ENCODE data around the gene FJX1.

FJX1 gene

DNA sequence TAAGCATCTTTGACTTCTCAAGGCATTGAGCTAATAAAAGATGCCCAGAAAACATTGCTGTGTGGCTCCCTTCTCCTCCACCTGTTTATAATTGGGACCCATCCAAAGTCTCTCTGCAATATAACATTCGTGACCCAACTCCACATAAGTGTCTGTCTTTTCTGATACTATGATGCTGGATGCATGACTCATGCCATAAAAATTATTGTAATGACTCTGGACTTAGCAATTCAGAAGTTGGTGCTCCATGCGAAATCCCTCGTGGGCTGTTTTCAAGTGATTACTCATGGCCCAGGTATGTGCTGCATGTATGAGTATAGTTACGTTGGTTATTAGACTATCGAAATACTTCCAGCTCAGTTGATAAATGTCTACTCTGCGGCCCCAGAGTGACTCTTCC is 11.7 kb downstream of the FJX1 start (continued):
- TF ChIP-seq ZNF146 (tag by site-specific recombination; IDR thresholded peaks at IDR 0.05) (no peak), ZNF416 (tag by site-specific recombination; IDR thresholded peaks at IDR 0.05) (no peak), ZSCAN16 (tag by site-specific recombination; IDR thresholded peaks at IDR 0.05) (no peak), ZNF112 (tag by site-specific recombination; IDR thresholded peaks at IDR 0.05) (no peak), HOXA7 (CRISPR knock-in tag; IDR thresholded peaks at IDR 0.05; ENCODE audit: borderline replicate concordance) (no peak), ZSCAN23 (tag by site-specific recombination; IDR thresholded peaks at IDR 0.05) (0 out of 2 replicates have a peak, but pooled peaks have one; percentile 69), ZNF670 (tag by site-specific recombination; IDR thresholded peaks at IDR 0.05; ENCODE audit: low read depth) (no peak), ZNF510 (tag by site-specific recombination; IDR thresholded peaks at IDR 0.05; ENCODE audit: insufficient replicate concordance) (no peak), TRIM28 (IDR thresholded peaks at IDR 0.05; ENCODE audit: borderline replicate concordance, low read length) (peak; percentile 88), ZNF302 (tag by site-specific recombination; IDR thresholded peaks at IDR 0.05; ENCODE audit: low read depth) (no peak), IKZF3 (tag by site-specific recombination; IDR thresholded peaks at IDR 0.05) (no peak), ZBTB7A (tag by site-specific recombination; IDR thresholded peaks at IDR 0.05; ENCODE audit: low read depth) (no peak), ZNF292 (tag by site-specific recombination; IDR thresholded peaks at IDR 0.05; ENCODE audit: borderline replicate concordance, low read depth) (no peak), ZFHX2 (tag by site-specific recombination; conservative IDR thresholded peaks at IDR 0.05) (no peak), ZNF76 (tag by site-specific recombination; IDR thresholded peaks at IDR 0.05; ENCODE audit: borderline replicate concordance, low read depth) (no peak), EGR2 (tag by site-specific recombination; IDR thresholded peaks at IDR 0.05; ENCODE audit: low read depth) (no peak), ZFP41 (tag by site-specific recombination; IDR thresholded peaks at IDR 0.05; ENCODE audit: borderline replicate concordance) (no peak), ZNF791 (tag by site-specific recombination; IDR thresholded peaks at IDR 0.05) (no peak), ZNF221 (tag by site-specific recombination; IDR thresholded peaks at IDR 0.05; ENCODE audit: borderline replicate concordance) (no peak), ZBTB8A (tag by site-specific recombination; IDR thresholded peaks at IDR 0.05) (no peak), ZNF138 (tag by site-specific recombination; IDR thresholded peaks at IDR 0.05; ENCODE audit: borderline replicate concordance) (no peak), BCL11A (tag by site-specific recombination; IDR thresholded peaks at IDR 0.05; ENCODE audit: low read depth) (peak; percentile 87; the same call in 1 of the 2 replicates), ZNF549 (tag by site-specific recombination; IDR thresholded peaks at IDR 0.05) (no peak), OVOL3 (tag by site-specific recombination; IDR thresholded peaks at IDR 0.05) (no peak), ZNF335 (tag by site-specific recombination; conservative IDR thresholded peaks at IDR 0.05) (peak; percentile 20; the same call in 1 of the 2 replicates)
- TF ChIP-seq, protein P1, sequence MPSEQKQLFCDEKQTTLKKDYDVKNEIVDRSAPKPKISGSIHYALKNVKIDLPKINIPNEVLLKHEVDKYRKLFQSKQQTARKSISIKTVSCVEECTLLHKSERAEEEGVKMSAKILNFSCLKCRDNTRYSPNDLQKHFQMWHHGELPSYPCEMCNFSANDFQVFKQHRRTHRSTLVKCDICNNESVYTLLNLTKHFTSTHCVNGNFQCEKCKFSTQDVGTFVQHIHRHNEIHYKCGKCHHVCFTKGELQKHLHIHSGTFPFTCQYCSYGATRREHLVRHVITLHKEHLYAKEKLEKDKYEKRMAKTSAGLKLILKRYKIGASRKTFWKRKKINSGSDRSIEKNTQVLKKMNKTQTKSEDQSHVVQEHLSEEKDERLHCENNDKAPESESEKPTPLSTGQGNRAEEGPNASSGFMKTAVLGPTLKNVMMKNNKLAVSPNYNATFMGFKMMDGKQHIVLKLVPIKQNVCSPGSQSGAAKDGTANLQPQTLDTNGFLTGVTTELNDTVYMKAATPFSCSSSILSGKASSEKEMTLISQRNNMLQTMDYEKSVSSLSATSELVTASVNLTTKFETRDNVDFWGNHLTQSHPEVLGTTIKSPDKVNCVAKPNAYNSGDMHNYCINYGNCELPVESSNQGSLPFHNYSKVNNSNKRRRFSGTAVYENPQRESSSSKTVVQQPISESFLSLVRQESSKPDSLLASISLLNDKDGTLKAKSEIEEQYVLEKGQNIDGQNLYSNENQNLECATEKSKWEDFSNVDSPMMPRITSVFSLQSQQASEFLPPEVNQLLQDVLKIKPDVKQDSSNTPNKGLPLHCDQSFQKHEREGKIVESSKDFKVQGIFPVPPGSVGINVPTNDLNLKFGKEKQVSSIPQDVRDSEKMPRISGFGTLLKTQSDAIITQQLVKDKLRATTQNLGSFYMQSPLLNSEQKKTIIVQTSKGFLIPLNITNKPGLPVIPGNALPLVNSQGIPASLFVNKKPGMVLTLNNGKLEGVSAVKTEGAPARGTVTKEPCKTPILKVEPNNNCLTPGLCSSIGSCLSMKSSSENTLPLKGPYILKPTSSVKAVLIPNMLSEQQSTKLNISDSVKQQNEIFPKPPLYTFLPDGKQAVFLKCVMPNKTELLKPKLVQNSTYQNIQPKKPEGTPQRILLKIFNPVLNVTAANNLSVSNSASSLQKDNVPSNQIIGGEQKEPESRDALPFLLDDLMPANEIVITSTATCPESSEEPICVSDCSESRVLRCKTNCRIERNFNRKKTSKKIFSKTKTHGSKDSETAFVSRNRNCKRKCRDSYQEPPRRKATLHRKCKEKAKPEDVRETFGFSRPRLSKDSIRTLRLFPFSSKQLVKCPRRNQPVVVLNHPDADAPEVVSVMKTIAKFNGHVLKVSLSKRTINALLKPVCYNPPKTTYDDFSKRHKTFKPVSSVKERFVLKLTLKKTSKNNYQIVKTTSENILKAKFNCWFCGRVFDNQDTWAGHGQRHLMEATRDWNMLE (tag by site-specific recombination; conservative IDR thresholded peaks at IDR 0.05; ENCODE audit: low read depth): peak; percentile 23; the same call in 1 of the 2 replicates
- TF ChIP-seq, protein P2, sequence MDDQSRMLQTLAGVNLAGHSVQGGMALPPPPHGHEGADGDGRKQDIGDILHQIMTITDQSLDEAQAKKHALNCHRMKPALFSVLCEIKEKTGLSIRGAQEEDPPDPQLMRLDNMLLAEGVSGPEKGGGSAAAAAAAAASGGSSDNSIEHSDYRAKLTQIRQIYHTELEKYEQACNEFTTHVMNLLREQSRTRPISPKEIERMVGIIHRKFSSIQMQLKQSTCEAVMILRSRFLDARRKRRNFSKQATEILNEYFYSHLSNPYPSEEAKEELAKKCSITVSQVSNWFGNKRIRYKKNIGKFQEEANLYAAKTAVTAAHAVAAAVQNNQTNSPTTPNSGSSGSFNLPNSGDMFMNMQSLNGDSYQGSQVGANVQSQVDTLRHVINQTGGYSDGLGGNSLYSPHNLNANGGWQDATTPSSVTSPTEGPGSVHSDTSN (CRISPR knock-in tag; IDR thresholded peaks at IDR 0.05): no peak
- TF ChIP-seq, protein P3, sequence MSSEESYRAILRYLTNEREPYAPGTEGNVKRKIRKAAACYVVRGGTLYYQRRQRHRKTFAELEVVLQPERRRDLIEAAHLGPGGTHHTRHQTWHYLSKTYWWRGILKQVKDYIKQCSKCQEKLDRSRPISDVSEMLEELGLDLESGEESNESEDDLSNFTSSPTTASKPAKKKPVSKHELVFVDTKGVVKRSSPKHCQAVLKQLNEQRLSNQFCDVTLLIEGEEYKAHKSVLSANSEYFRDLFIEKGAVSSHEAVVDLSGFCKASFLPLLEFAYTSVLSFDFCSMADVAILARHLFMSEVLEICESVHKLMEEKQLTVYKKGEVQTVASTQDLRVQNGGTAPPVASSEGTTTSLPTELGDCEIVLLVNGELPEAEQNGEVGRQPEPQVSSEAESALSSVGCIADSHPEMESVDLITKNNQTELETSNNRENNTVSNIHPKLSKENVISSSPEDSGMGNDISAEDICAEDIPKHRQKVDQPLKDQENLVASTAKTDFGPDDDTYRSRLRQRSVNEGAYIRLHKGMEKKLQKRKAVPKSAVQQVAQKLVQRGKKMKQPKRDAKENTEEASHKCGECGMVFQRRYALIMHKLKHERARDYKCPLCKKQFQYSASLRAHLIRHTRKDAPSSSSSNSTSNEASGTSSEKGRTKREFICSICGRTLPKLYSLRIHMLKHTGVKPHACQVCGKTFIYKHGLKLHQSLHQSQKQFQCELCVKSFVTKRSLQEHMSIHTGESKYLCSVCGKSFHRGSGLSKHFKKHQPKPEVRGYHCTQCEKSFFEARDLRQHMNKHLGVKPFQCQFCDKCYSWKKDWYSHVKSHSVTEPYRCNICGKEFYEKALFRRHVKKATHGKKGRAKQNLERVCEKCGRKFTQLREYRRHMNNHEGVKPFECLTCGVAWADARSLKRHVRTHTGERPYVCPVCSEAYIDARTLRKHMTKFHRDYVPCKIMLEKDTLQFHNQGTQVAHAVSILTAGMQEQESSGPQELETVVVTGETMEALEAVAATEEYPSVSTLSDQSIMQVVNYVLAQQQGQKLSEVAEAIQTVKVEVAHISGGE (tag by site-specific recombination; conservative IDR thresholded peaks at IDR 0.05; ENCODE audit: low read depth): no peak
- TF ChIP-seq, protein P4, sequence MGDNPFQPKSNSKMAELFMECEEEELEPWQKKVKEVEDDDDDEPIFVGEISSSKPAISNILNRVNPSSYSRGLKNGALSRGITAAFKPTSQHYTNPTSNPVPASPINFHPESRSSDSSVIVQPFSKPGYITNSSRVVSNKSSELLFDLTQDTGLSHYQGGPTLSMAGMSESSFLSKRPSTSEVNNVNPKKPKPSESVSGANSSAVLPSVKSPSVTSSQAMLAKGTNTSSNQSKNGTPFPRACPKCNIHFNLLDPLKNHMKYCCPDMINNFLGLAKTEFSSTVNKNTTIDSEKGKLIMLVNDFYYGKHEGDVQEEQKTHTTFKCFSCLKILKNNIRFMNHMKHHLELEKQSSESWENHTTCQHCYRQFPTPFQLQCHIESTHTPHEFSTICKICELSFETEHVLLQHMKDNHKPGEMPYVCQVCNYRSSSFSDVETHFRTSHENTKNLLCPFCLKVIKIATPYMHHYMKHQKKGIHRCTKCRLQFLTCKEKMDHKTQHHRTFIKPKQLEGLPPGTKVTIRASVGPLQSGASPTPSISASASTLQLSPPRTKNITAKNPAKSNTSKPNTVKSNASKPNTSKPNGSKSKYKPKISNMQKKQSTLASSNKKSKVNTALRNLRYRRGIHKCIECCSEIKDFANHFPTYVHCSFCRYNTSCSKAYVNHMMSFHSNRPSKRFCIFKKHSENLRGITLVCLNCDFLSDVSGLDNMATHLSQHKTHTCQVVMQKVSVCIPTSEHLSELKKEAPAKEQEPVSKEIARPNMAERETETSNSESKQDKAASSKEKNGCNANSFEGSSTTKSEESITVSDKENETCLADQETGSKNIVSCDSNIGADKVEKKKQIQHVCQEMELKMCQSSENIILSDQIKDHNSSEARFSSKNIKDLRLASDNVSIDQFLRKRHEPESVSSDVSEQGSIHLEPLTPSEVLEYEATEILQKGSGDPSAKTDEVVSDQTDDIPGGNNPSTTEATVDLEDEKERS (tag by site-specific recombination; IDR thresholded peaks at IDR 0.05): peak; percentile 45; the same call in 1 of the 2 replicates

All from HEK293 (cell line).